Measurements from ENCODE around the gene SCD5. TPM values are rescaled to one million over a fixed set of nuclear protein-coding genes. Genes with fewer than 3 reads are reported as not detected.

SCD5 gene
- total RNA-seq, 1 donor from 2014 or later, result 1.0 TPM

GRCh38 chr4:82613121-82613520 lies 185.5 kb downstream of the SCD5 start:
- Mint-ChIP-seq H3K9me3 (no peaks in the 10 kb centered on the region), H3K4me3 (ENCODE audit: low read depth) (no peak overlapping the region), H3K4me1 (ENCODE audit: low read depth) (no peaks in the 10 kb centered on the region), H3K36me3 (ENCODE audit: low read depth) (no peaks in the 10 kb centered on the region), H3K27ac (no peak overlapping the region), H3K27me3 (ENCODE audit: low read depth) (no peaks in the 10 kb centered on the region)
- intact Hi-C loops (cut with micrococcal nuclease), result no loop called here
- no peak for DNase-seq (ENCODE audit: low spot score)

DNA sequence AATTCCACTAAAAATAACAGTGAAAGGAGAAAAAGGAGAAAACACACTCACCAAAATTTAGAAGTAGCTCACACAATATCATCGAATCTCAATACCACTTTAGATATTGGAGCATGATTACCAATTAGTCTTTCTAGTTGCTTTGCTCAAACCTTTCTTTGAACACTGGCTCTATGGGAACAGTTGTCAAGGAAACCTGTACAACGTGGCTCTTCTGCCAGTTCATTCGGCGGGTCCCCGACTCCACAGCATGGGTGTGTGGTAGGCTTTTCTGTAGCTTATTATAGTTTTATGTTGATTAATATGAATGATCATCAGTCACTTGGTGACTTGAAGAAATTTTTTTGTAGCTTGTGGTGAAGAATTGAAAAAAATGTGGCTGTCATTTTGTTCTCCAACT lies 186.6 kb downstream of the SCD5 start:
- Mint-ChIP-seq H3K4me3 (ENCODE audit: low read depth) (no peak overlapping the region), H3K27ac (no peak overlapping the region), H3K36me3 (ENCODE audit: low read depth) (no peaks in the 10 kb centered on the region), H3K27me3 (ENCODE audit: low read depth) (no peaks in the 10 kb centered on the region), H3K9me3 (no peaks in the 10 kb centered on the region), H3K4me1 (ENCODE audit: low read depth) (no peaks in the 10 kb centered on the region)
- DNase-seq (ENCODE audit: low spot score), result no peak
- intact Hi-C loops (cut with micrococcal nuclease), result no loop called here

DNA sequence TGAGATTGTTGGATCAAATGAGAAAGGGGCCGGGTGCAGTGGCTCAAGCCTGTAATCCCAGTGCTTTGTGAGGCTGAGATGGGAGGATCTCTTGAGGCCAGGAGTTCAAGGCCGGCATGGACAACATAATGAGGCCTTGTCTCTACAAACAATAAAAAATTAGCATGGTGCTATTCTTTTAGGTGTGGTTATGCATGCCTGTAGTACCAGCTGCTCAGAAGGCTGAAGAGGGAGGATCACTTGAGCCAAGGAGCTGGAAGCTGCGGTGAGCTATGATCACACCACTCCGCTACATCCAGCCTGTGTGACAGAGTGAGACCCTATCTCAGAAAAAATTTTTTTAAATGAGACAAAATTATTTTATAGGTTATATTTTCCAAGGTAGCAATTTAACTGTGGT lies 187.1 kb downstream of the SCD5 start:
- Mint-ChIP-seq H3K36me3 (ENCODE audit: low read depth) (no peaks in the 10 kb centered on the region), H3K27ac (no peak overlapping the region), H3K27me3 (ENCODE audit: low read depth) (no peaks in the 10 kb centered on the region), H3K4me3 (ENCODE audit: low read depth) (no peak overlapping the region), H3K4me1 (ENCODE audit: low read depth) (no peaks in the 10 kb centered on the region), H3K9me3 (no peaks in the 10 kb centered on the region)
- no peak for DNase-seq (ENCODE audit: low spot score)
- intact Hi-C loops (cut with micrococcal nuclease), result no loop called here

GRCh38 chr4:82610041-82610440 lies 188.6 kb downstream of the SCD5 start:
- Mint-ChIP-seq H3K27me3 (ENCODE audit: low read depth) (no peaks in the 10 kb centered on the region), H3K4me1 (ENCODE audit: low read depth) (no peaks in the 10 kb centered on the region), H3K27ac (no peak overlapping the region), H3K9me3 (no peaks in the 10 kb centered on the region), H3K36me3 (ENCODE audit: low read depth) (no peaks in the 10 kb centered on the region), H3K4me3 (ENCODE audit: low read depth) (no peak overlapping the region)
- intact Hi-C loops (cut with micrococcal nuclease), result no loop called here
- no peak for DNase-seq (ENCODE audit: low spot score)

GRCh38 chr4:82606622-82607021 lies 192.0 kb downstream of the SCD5 start:
- H3K4me3 Mint-ChIP-seq (ENCODE audit: low read depth), result no peak overlapping the region
- peaks cover 7% of the 10 kb centered on the region for H3K27me3 Mint-ChIP-seq (ENCODE audit: low read depth)
- H3K4me1 Mint-ChIP-seq (ENCODE audit: low read depth), result no peaks in the 10 kb centered on the region
- H3K9me3 Mint-ChIP-seq, result no peaks in the 10 kb centered on the region
- H3K27ac Mint-ChIP-seq, result no peak overlapping the region
- H3K36me3 Mint-ChIP-seq (ENCODE audit: low read depth), result no peaks in the 10 kb centered on the region
- DNase-seq (ENCODE audit: low spot score), result no peak
- intact Hi-C loops (cut with micrococcal nuclease), result no loop called here

DNA sequence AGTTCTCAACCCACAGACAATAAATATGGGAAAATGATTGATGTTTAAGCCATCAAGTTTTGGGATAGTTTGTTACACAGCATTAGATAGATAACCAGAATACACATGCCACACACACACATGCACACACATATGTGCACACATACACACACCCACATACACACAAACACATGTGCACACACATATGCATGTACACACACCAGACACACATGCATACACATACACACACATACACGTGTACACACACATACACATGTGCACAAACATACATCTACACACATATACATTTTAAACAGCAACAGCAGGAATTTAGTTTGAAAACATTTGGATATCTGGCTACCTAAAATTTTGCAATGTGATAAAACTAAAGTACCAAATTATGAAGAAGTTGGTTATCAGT lies 194.1 kb downstream of the SCD5 start:
- no peak for DNase-seq (ENCODE audit: low spot score)
- H3K4me3 Mint-ChIP-seq (ENCODE audit: low read depth), result no peak overlapping the region
- no peaks in the 10 kb centered on the region for H3K36me3 Mint-ChIP-seq (ENCODE audit: low read depth)
- no peaks in the 10 kb centered on the region for H3K4me1 Mint-ChIP-seq (ENCODE audit: low read depth)
- peaks cover 7% of the 10 kb centered on the region for H3K27me3 Mint-ChIP-seq (ENCODE audit: low read depth)
- H3K27ac Mint-ChIP-seq, result no peak overlapping the region
- no peaks in the 10 kb centered on the region for H3K9me3 Mint-ChIP-seq
- intact Hi-C loops (cut with micrococcal nuclease), result no loop called here

DNA sequence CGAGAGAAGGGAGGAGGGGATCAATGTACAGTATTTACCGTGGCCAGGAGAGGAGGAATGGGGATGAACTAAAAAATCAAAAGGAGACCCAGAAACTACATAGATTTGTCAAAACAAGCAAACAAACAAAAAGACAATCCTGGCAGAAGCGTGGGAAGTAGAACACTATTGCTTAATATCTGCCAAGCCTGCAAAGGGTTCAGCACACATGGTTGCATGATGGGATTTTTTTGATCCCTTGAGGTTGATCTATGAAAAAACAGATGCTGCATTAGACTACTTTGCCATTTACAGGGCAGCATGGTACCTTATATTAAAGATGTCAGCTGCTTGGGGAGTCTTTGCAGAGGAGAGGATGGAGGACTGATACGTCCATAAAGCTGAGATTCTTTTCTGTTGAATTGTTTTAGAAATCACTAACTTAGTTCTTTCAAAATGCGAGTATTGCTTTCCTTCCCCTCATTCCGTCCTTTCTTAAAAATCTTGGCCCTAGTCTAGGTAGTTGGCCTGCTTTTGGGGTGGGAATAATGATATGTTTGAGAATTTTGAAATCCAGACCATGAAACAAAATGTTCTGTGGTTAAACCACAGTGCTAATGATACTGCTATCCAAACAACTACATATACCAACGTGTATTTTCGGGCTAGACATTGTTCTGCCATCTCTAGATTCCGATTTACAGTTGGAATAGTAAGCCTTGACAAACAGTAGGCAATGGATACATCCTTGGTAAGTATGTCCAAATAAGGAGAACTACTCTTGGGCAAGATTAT lies 197.2 kb downstream of the SCD5 start:
- intact Hi-C loops (cut with micrococcal nuclease), result no loop called here
- Mint-ChIP-seq H3K9me3 (no peaks in the 10 kb centered on the region), H3K27ac (no peak overlapping the region), H3K36me3 (ENCODE audit: low read depth) (no peaks in the 10 kb centered on the region), H3K27me3 (ENCODE audit: low read depth) (peaks cover 7% of the 10 kb centered on the region), H3K4me3 (ENCODE audit: low read depth) (no peak overlapping the region), H3K4me1 (ENCODE audit: low read depth) (no peaks in the 10 kb centered on the region)
- no peak for DNase-seq (ENCODE audit: low spot score)

DNA sequence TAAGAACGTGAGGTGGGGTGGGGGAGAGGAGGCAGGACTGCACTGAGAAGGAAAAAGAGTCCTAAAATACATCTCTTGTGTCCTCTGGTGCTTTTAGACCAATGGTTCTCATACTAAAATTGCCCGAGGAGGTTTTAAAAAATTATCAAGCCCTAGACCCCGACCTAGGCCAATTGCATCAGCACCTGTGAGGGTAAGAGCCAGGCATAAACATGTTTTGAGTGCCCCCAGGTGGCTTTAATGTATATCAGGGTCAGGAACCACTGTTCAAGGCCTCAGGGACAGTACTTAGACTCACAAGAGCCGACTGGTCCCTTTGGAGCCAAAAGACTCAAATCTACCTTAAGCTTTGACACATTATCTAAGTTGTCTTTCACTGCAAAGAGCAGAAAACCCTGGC lies 199.3 kb downstream of the SCD5 start:
- no peak for DNase-seq (ENCODE audit: low spot score)
- no peak overlapping the region for H3K4me3 Mint-ChIP-seq (ENCODE audit: low read depth)
- no peaks in the 10 kb centered on the region for H3K36me3 Mint-ChIP-seq (ENCODE audit: low read depth)
- H3K9me3 Mint-ChIP-seq, result no peaks in the 10 kb centered on the region
- no peak overlapping the region for H3K27ac Mint-ChIP-seq
- peaks cover 3% of the 10 kb centered on the region for H3K27me3 Mint-ChIP-seq (ENCODE audit: low read depth)
- no peaks in the 10 kb centered on the region for H3K4me1 Mint-ChIP-seq (ENCODE audit: low read depth)
- intact Hi-C loops (cut with micrococcal nuclease), result no loop called here

- Mint-ChIP-seq H3K4me3 (ENCODE audit: low read depth) (no peak overlapping the region), H3K27me3 (ENCODE audit: low read depth) (peaks cover 10% of the 10 kb centered on the region), H3K9me3 (no peaks in the 10 kb centered on the region), H3K36me3 (ENCODE audit: low read depth) (no peaks in the 10 kb centered on the region), H3K27ac (no peak overlapping the region), H3K4me1 (ENCODE audit: low read depth) (no peaks in the 10 kb centered on the region)
- DNase-seq (ENCODE audit: low spot score), result no peak
- intact Hi-C loops (cut with micrococcal nuclease), result no loop called here
These were observed 204.1 kb downstream of the SCD5 start for GRCh38 chr4:82594456-82594855.

GRCh38 chr4:82593411-82593810 lies 205.2 kb downstream of the SCD5 start:
- Mint-ChIP-seq H3K4me3 (ENCODE audit: low read depth) (no peak overlapping the region), H3K27me3 (ENCODE audit: low read depth) (peaks cover 12% of the 10 kb centered on the region), H3K4me1 (ENCODE audit: low read depth) (no peaks in the 10 kb centered on the region), H3K9me3 (no peaks in the 10 kb centered on the region), H3K36me3 (ENCODE audit: low read depth) (no peaks in the 10 kb centered on the region), H3K27ac (no peak overlapping the region)
- intact Hi-C loops (cut with micrococcal nuclease), result no loop called here
- DNase-seq (ENCODE audit: low spot score), result no peak

GRCh38 chr4:82592639-82593038 lies 206.0 kb downstream of the SCD5 start:
- intact Hi-C loops (cut with micrococcal nuclease), result no loop called here
- Mint-ChIP-seq H3K27ac (no peak overlapping the region), H3K9me3 (no peaks in the 10 kb centered on the region), H3K4me1 (ENCODE audit: low read depth) (no peaks in the 10 kb centered on the region), H3K27me3 (ENCODE audit: low read depth) (peaks cover 12% of the 10 kb centered on the region), H3K4me3 (ENCODE audit: low read depth) (no peak overlapping the region), H3K36me3 (ENCODE audit: low read depth) (no peaks in the 10 kb centered on the region)
- no peak for DNase-seq (ENCODE audit: low spot score)

DNA sequence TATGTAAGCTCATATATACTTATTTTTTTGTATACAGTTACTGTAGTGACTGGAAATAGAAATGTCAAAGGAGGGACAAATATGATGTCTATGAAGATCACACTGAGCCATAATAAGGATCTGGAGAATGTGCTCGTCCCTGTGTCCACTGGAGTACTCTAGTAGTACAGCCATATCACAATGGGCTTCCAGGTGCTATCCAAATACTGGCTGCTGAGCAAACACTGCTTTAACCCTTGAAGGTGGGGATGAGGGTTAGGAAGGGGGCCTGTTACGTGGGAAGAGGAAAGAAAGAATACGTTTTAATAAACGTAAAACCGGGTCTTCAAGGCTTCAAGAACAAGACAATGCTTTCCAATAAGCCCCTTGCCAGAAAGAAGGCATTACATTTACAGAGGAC lies 207.0 kb downstream of the SCD5 start:
- Mint-ChIP-seq H3K27me3 (ENCODE audit: low read depth) (peaks cover 12% of the 10 kb centered on the region), H3K9me3 (no peaks in the 10 kb centered on the region), H3K36me3 (ENCODE audit: low read depth) (no peaks in the 10 kb centered on the region), H3K4me1 (ENCODE audit: low read depth) (no peaks in the 10 kb centered on the region), H3K4me3 (ENCODE audit: low read depth) (no peak overlapping the region), H3K27ac (no peak overlapping the region)
- intact Hi-C loops (cut with micrococcal nuclease), result no loop called here
- no peak for DNase-seq (ENCODE audit: low spot score)

GRCh38 chr4:82589756-82590155 lies 208.8 kb downstream of the SCD5 start:
- no peak overlapping the region for H3K27ac Mint-ChIP-seq
- no peak for DNase-seq (ENCODE audit: low spot score)
- intact Hi-C loops (cut with micrococcal nuclease), result no loop called here
- no peaks in the 10 kb centered on the region for H3K36me3 Mint-ChIP-seq (ENCODE audit: low read depth)
- H3K4me3 Mint-ChIP-seq (ENCODE audit: low read depth), result no peak overlapping the region
- H3K27me3 Mint-ChIP-seq (ENCODE audit: low read depth), result peaks cover 12% of the 10 kb centered on the region
- H3K4me1 Mint-ChIP-seq (ENCODE audit: low read depth), result no peaks in the 10 kb centered on the region
- H3K9me3 Mint-ChIP-seq, result no peaks in the 10 kb centered on the region

DNA sequence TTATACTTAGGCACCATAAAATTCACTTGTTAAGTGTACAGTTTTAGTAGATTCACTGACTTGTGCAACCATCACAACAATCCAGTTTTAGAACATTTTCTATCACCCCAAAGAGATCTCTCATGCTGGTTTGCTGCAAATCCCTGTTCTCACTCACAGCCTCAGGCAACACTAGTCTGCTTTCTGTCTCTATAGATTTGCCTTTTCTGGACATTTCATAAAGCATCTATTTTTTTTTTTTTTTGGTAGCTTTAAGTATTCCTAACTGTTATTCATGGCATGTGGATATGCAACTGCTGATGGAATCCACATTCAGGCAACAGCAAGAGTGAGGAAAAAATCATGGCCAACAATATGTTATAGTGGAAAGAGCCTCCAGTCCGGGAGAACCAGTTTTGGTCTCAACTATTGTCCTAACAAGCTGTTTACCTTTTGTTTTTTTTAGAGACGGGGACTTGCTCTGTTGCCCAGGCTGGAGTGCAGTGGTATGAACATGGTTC lies 209.8 kb downstream of the SCD5 start:
- intact Hi-C loops (cut with micrococcal nuclease), result no loop called here
- no peak overlapping the region for H3K27ac Mint-ChIP-seq
- no peak overlapping the region for H3K4me3 Mint-ChIP-seq (ENCODE audit: low read depth)
- no peaks in the 10 kb centered on the region for H3K36me3 Mint-ChIP-seq (ENCODE audit: low read depth)
- H3K4me1 Mint-ChIP-seq (ENCODE audit: low read depth), result no peaks in the 10 kb centered on the region
- H3K9me3 Mint-ChIP-seq, result no peaks in the 10 kb centered on the region
- no peak for DNase-seq (ENCODE audit: low spot score)
- H3K27me3 Mint-ChIP-seq (ENCODE audit: low read depth), result peaks cover 12% of the 10 kb centered on the region
